K562 treated with DMSO at 1 percent for 48 hours (cell line): ENCODE measurements around the gene NDUFB4. TPM values are rescaled to one million over a fixed set of nuclear protein-coding genes. Genes with fewer than 3 reads are reported as not detected.

Experiments
- total RNA-seq: library from RNA; unstranded; fragments of 300-600 nt; gene quantifications from 2 replicates; pipeline ENCODE4 v1.2.3, GENCODE V29; 2022; ENCODE audit warnings: low replicate concordance; ENCODE audit errors: extremely low read depth

The NDUFB4 gene
- not detected in 2 replicates for total RNA-seq

DNA sequence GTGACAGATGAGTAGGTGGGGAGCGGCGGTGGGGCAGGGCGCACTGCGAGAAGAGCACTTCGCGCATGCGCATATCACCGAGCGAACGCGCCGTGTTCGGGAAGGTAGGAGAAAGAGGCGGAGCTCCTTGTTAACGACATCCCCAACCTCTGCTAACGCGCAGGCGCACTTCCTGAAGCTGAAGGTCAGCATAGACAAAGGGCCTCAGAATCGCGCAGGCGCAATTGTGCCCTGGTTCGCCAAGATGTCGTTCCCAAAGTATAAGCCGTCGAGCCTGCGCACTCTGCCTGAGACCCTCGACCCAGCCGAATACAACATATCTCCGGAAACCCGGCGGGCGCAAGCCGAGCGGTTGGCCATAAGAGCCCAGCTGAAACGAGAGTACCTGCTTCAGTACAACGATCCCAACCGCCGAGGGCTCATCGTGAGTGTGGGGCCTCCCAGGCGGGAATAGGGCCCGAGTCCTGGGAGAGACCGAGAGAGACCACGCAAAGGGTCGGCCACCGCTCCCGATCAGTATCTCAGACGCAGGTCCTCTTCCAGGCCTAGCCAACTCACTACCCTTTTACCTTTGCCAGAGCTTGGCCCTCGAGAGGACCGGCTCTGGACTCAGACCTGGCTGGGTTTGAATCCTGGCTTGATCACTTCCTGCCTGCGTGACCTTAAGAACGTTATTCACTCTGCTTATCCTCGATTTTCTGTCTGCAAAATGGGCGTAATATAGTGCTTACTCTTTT, at the start of gene NDUFB4:
NDUFB4 (plus strand) TSS at position 221 of the 737 bp plus-strand sequence; CDS start at position 245, 24 bp downstream.

Other genes with a start within 250 kb of the NDUFB4 start
- not detected in 2 replicates for gene LRRC58, start 247.0 kb upstream of the NDUFB4 start, total RNA-seq
- gene FSTL1, start 145.3 kb upstream of the NDUFB4 start, total RNA-seq = not detected in 2 replicates
- gene HGD, start 85.9 kb downstream of the NDUFB4 start, total RNA-seq = not detected in 2 replicates
- gene RABL3, start 146.2 kb downstream of the NDUFB4 start, total RNA-seq = not detected in 2 replicates
- not detected in 2 replicates for gene GTF2E1, start 146.4 kb downstream of the NDUFB4 start, total RNA-seq